GM23338 (cell line): ENCODE data around the gene MOK. TPM values are rescaled to one million over a fixed set of nuclear protein-coding genes. Genes with fewer than 3 reads are reported as not detected.
"Not testable (repeated sequence)": the region's sequence is repeated elsewhere in the genome, so short reads cannot be mapped to it uniquely, and the experiment has no call there.

Experiments
- ATAC-seq: fragments of 200-7000 bp; cut with Tn5 transposase; 3 replicates; pipeline ENCODE4 v1.9.1; 2020
- DNase-seq: peaks from one replicate; pipeline ENCODE4 v3.0.0-alpha.2; 2015; ENCODE audit warnings: low spot score
- H2AFZ ChIP-seq: fragments of 200-600 bp; sonication (generic); 2 replicates; pipeline ENCODE4 v1.8.0; 2016; ENCODE audit warnings: antibody characterized with exemption, mild to moderate bottlenecking, moderate library complexity
- H3F3A ChIP-seq: fragments of 200-600 bp; sonication (generic); replicated peaks from 2 replicates; pipeline ENCODE4 v1.8.0; 2017; ENCODE audit warnings: antibody characterized with exemption, mixed run types, low read depth
- H3K27ac ChIP-seq: fragments of 200-600 bp; sonication (generic); 2 replicates; pipeline ENCODE4 v1.6.1; 2016; ENCODE audit warnings: low read depth
- H3K27me3 ChIP-seq: fragments of 200-600 bp; sonication (generic); 2 replicates; pipeline ENCODE4 v1.8.0; 2016; ENCODE audit warnings: mild to moderate bottlenecking, mixed run types, moderate library complexity; ENCODE audit not compliant: insufficient read depth
- H3K36me3 ChIP-seq: fragments of 200-600 bp; sonication (generic); 2 replicates; pipeline ENCODE4 v1.8.0; 2016; ENCODE audit warnings: mild to moderate bottlenecking; ENCODE audit not compliant: insufficient read depth
- H3K4me1 ChIP-seq: fragments of 200-600 bp; sonication (generic); 2 replicates; pipeline ENCODE4 v1.8.0; 2016; ENCODE audit warnings: mild to moderate bottlenecking, moderate library complexity; ENCODE audit not compliant: insufficient read depth
- H3K4me2 ChIP-seq: fragments of 200-600 bp; sonication (generic); 2 replicates; pipeline ENCODE4 v1.7.1; 2017; ENCODE audit warnings: mixed run types
- H3K4me3 ChIP-seq: fragments of 200-600 bp; sonication (generic); 2 replicates; pipeline ENCODE4 v1.6.1; 2016; ENCODE audit warnings: mixed run types
- H3K79me2 ChIP-seq: fragments of 200-600 bp; sonication (generic); replicated peaks from 2 replicates; pipeline ENCODE4 v1.8.0; 2017; ENCODE audit warnings: mild to moderate bottlenecking; ENCODE audit not compliant: insufficient read depth
- H3K9me2 ChIP-seq: fragments of 200-600 bp; sonication (generic); 2 replicates; pipeline ENCODE4 v1.8.0; 2017; ENCODE audit not compliant: insufficient read depth
- H4K20me1 ChIP-seq: fragments of 200-600 bp; sonication (generic); replicated peaks from 2 replicates; pipeline ENCODE4 v1.8.0; 2017; ENCODE audit warnings: mild to moderate bottlenecking; ENCODE audit not compliant: insufficient read depth
- H3K27ac Mint-ChIP-seq: 2 replicates; pipeline ENCODE4 v1.8.0; 2020; ENCODE audit warnings: inconsistent platforms, mild to moderate bottlenecking, moderate library complexity, mixed read lengths
- H3K27me3 Mint-ChIP-seq: 3 replicates; pipeline ENCODE4 v1.8.0; 2022; ENCODE audit warnings: low read depth, mild to moderate bottlenecking, moderate library complexity, mixed read lengths, inconsistent platforms; ENCODE audit not compliant: insufficient read depth, poor library complexity
- H3K36me3 Mint-ChIP-seq: 3 replicates; pipeline ENCODE4 v1.8.0; 2021; ENCODE audit warnings: low read depth, mild to moderate bottlenecking, inconsistent platforms, moderate library complexity, mixed read lengths
- H3K4me1 Mint-ChIP-seq: 3 replicates; pipeline ENCODE4 v1.8.0; 2020; ENCODE audit warnings: mild to moderate bottlenecking, inconsistent platforms, mixed read lengths
- H3K4me3 Mint-ChIP-seq: 3 replicates; pipeline ENCODE4 v1.8.0; 2021; ENCODE audit warnings: moderate library complexity, mild to moderate bottlenecking, inconsistent platforms, mixed read lengths
- H3K9me3 Mint-ChIP-seq: 3 replicates; pipeline ENCODE4 v1.8.0; 2020; ENCODE audit warnings: moderate library complexity, mild to moderate bottlenecking, inconsistent platforms, mixed read lengths
- CREB1 ChIP-seq: fragments of 250-450 bp; sonication (Bioruptor Pico); IDR thresholded peaks from 2 replicates; pipeline ENCODE4 v1.5.0; 2020; ENCODE audit warnings: low read depth, mild to moderate bottlenecking, moderate library complexity
- EZH2 ChIP-seq: fragments of 200-600 bp; sonication (generic); IDR thresholded peaks from one replicate; pipeline ENCODE4 v1.8.0; 2017; ENCODE audit warnings: antibody characterized with exemption, mild to moderate bottlenecking, low read depth; ENCODE audit not compliant: unreplicated experiment
- EZH2phosphoT487 ChIP-seq: fragments of 200-600 bp; sonication (generic); IDR thresholded peaks from one replicate; pipeline ENCODE4 v1.8.1; 2018; ENCODE audit warnings: antibody characterized with exemption; ENCODE audit not compliant: unreplicated experiment
- JUNB ChIP-seq: IDR thresholded peaks from one replicate; pipeline ENCODE4 v1.6.1; 2016; ENCODE audit warnings: antibody characterized with exemption; ENCODE audit not compliant: unreplicated experiment
- NANOG ChIP-seq: IDR thresholded peaks from 2 replicates; pipeline ENCODE4 v1.6.1; 2016; ENCODE audit warnings: antibody characterized with exemption, borderline replicate concordance
- POLR2AphosphoS5 ChIP-seq: IDR thresholded peaks from 2 replicates; pipeline ENCODE4 v1.6.1; 2016; ENCODE audit warnings: antibody characterized with exemption, low read depth
- ZNF462 ChIP-seq: fragments of 250-450 bp; sonication (Bioruptor Pico); IDR thresholded peaks from 2 replicates; pipeline ENCODE4 v1.5.0; 2020; ENCODE audit warnings: mild to moderate bottlenecking, moderate library complexity
- polyA plus RNA-seq: library from polyadenylated mRNA; unstranded; fragments of >200 nt; fragmentation: Nextera tagmentation; extraction: Ambion mirVana; gene quantifications from 2 replicates; pipeline ENCODE4 v1.2.1, GENCODE V29; 2016
- total RNA-seq: library from RNA; depleted of rRNA; stranded (reverse); fragments of >200 nt; shearing (Covaris generic); gene quantifications from 2 replicates; pipeline ENCODE4 v1.2.3, GENCODE V29; 2014
- TF ChIP-seq, protein P1 (sequence below): IDR thresholded peaks from 2 replicates; pipeline ENCODE4 v1.6.1; 2016; ENCODE audit warnings: antibody characterized with exemption

The MOK gene
- total and polyA plus RNA-seq, 2 experiments from 2014 or later, result 3.1 TPM

DNA sequence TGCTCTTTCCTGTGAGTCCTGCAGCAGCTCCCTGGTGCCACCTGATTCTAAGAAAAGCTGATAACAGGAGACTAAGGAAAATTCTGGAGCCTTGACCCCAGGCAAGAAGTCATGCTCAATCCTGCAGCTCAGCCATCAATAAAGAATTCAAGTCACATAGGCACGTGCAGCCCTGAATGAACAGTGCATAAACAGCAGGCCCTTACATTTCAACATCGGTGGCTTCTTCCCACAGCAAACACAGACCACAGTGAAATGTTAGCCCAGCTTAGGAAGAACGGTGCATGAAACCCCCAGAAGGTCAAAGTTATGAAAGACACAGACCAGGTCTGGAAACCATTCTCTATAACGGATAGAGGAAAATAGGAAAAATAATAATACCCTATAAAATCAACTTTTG is 47.2 kb upstream of the MOK start (continued):
- no peak for TF ChIP-seq ZNF462 (CRISPR knock-in tag)
- no peak for TF ChIP-seq NANOG
- TF ChIP-seq EZH2phosphoT487, result no peak
- TF ChIP-seq JUNB, result no peak
- no peak for TF ChIP-seq POLR2AphosphoS5
- no peak for TF ChIP-seq EZH2
- TF ChIP-seq CREB1 (CRISPR knock-in tag), result no peak
- TF ChIP-seq, protein P1, sequence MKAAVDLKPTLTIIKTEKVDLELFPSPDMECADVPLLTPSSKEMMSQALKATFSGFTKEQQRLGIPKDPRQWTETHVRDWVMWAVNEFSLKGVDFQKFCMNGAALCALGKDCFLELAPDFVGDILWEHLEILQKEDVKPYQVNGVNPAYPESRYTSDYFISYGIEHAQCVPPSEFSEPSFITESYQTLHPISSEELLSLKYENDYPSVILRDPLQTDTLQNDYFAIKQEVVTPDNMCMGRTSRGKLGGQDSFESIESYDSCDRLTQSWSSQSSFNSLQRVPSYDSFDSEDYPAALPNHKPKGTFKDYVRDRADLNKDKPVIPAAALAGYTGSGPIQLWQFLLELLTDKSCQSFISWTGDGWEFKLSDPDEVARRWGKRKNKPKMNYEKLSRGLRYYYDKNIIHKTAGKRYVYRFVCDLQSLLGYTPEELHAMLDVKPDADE, result no peak

- not testable (repeated sequence) for H3K4me3 Mint-ChIP-seq, ATAC-seq
Measured at GRCh38 chr14:102351593-102351992, 46.6 kb upstream of the MOK start.

More at GRCh38 chr14:102351593-102351992, 46.6 kb upstream of the MOK start:
- H3K27me3 Mint-ChIP-seq, H3K4me1 Mint-ChIP-seq, H3K4me1 ChIP-seq, H3K27me3 ChIP-seq, H3K9me3 Mint-ChIP-seq, H3K27ac Mint-ChIP-seq, H3K4me2 ChIP-seq, H4K20me1 ChIP-seq, DNase-seq, H3K79me2 ChIP-seq, H3K4me3 ChIP-seq, H2AFZ ChIP-seq, H3F3A ChIP-seq, H3K27ac ChIP-seq, H3K9me2 ChIP-seq: not testable (repeated sequence)
- H3K36me3 ChIP-seq, result peaks cover 10% of the 10 kb centered on the region
- peaks cover 42% of the 10 kb centered on the region for H3K36me3 Mint-ChIP-seq
